KMS-11 (cell line): ENCODE data around the gene ARL4D.
"Not testable (repeated sequence)": the region's sequence is repeated elsewhere in the genome, so short reads cannot be mapped to it uniquely, and the experiment has no call there.

Experiments
- H2AFZ ChIP-seq: fragments of 200-600 bp; sonication (generic); 2 replicates; pipeline ENCODE4 v1.6.1; 2016; ENCODE audit warnings: antibody characterized with exemption, mixed run types, low read depth
- H3K27ac ChIP-seq: fragments of 200-600 bp; sonication (generic); 2 replicates; pipeline ENCODE4 v1.6.1; 2016; ENCODE audit warnings: mild to moderate bottlenecking, mixed run types
- H3K27me3 ChIP-seq: fragments of 200-600 bp; sonication (generic); 2 replicates; pipeline ENCODE4 v1.6.1; 2017; ENCODE audit warnings: mild to moderate bottlenecking, low read depth, mixed run types, moderate library complexity; ENCODE audit not compliant: insufficient read depth
- H3K36me3 ChIP-seq: fragments of 200-600 bp; sonication (generic); 2 replicates; pipeline ENCODE4 v1.6.1; 2017; ENCODE audit warnings: mild to moderate bottlenecking, mixed run types; ENCODE audit not compliant: insufficient read depth
- H3K4me1 ChIP-seq: fragments of 200-600 bp; sonication (generic); 2 replicates; pipeline ENCODE4 v1.6.1; 2016; ENCODE audit warnings: mild to moderate bottlenecking, low read depth, mixed run types; ENCODE audit not compliant: poor library complexity, severe bottlenecking
- H3K4me2 ChIP-seq: fragments of 200-600 bp; sonication (generic); 2 replicates; pipeline ENCODE4 v1.7.0; 2016; ENCODE audit warnings: mild to moderate bottlenecking, mixed run types
- H3K4me3 ChIP-seq: fragments of 200-600 bp; sonication (generic); IDR thresholded peaks from 2 replicates; pipeline ENCODE4 v1.6.1; 2017; ENCODE audit warnings: low read depth, low read length, mixed read lengths; ENCODE audit not compliant: insufficient read depth
- H3K79me2 ChIP-seq: fragments of 200-600 bp; sonication (generic); 2 replicates; pipeline ENCODE4 v1.6.1; 2016; ENCODE audit warnings: low read depth, mixed run types; ENCODE audit not compliant: insufficient read depth
- H3K9ac ChIP-seq: fragments of 200-600 bp; sonication (generic); 2 replicates; pipeline ENCODE4 v1.6.1; 2016; ENCODE audit warnings: mild to moderate bottlenecking, mixed run types
- H4K20me1 ChIP-seq: fragments of 200-600 bp; sonication (generic); 2 replicates; pipeline ENCODE4 v1.6.1; 2016; ENCODE audit warnings: mild to moderate bottlenecking, mixed run types; ENCODE audit not compliant: insufficient read depth
- TF ChIP-seq, protein P1 (sequence below): fragments of 200-600 bp; sonication (generic); conservative IDR thresholded peaks from 2 replicates; pipeline ENCODE4 v1.6.1; 2017; ENCODE audit warnings: low read depth, mild to moderate bottlenecking, antibody characterized with exemption, low read length, moderate library complexity, mixed read lengths

ARL4D gene

DNA sequence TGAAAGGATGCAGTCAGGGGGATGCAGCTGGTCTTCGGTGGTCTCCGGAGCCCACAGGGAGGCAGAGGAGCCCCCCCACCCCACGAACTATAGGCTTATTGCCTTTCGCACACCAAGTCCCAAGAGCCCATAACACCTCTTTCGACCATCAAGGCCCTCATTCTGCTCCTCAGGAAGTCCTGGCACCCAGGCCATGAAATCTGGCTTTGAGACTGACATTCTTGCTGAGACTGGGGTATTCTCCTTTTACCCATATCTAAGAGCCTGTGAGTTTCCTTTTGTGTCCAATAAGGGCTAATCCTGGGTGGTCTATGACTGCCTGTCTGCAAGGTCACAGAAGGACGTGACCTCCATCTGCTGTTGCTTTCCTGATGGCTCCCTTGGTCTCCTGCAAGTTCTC lies 6.4 kb upstream of the ARL4D start:
- Histone ChIP-seq H2AFZ (no peak overlapping the region), H3K4me1 (peaks cover 20% of the 10 kb centered on the region), H3K4me3 (no peak overlapping the region), H4K20me1 (no peaks in the 10 kb centered on the region), H3K79me2 (no peaks in the 10 kb centered on the region), H3K27me3 (no peaks in the 10 kb centered on the region), H3K4me2 (no peak overlapping the region), H3K9ac (no peak overlapping the region), H3K27ac (no peak overlapping the region), H3K36me3 (no peaks in the 10 kb centered on the region)
- TF ChIP-seq, protein P1, sequence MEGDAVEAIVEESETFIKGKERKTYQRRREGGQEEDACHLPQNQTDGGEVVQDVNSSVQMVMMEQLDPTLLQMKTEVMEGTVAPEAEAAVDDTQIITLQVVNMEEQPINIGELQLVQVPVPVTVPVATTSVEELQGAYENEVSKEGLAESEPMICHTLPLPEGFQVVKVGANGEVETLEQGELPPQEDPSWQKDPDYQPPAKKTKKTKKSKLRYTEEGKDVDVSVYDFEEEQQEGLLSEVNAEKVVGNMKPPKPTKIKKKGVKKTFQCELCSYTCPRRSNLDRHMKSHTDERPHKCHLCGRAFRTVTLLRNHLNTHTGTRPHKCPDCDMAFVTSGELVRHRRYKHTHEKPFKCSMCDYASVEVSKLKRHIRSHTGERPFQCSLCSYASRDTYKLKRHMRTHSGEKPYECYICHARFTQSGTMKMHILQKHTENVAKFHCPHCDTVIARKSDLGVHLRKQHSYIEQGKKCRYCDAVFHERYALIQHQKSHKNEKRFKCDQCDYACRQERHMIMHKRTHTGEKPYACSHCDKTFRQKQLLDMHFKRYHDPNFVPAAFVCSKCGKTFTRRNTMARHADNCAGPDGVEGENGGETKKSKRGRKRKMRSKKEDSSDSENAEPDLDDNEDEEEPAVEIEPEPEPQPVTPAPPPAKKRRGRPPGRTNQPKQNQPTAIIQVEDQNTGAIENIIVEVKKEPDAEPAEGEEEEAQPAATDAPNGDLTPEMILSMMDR: no peak

DNA sequence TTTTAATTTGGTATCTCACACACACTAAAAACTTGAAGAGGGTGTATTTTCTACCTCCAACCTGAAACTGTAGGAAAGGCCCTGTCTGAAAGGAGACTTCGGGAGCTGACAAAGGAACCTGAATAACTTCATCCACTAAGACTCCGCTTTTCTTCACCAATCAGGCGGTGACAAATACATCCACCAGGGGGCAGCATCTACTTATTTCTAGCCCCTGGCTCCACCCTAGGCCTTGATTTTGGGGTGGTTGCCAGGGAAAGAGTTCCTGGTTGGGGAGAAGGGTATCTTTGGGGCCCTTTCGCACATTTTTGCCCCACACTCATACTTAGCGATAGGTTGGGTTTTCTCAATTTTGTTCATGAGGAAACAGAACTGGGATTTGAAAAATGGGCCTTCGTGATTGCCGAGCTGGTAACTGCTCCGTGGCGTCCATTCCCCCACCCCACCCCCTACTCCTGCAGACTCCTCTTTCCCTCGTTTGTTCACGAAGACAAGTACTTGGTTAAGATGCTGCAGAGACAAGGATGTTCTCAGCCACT lies 4.8 kb upstream of the ARL4D start:
- H3K9ac ChIP-seq: no peak overlapping the region
- peak overlapping the region; percentile 53 for H2AFZ ChIP-seq
- H3K79me2 ChIP-seq: no peaks in the 10 kb centered on the region
- H3K27me3 ChIP-seq: no peaks in the 10 kb centered on the region
- H3K4me1 ChIP-seq: peaks cover 24% of the 10 kb centered on the region
- H3K4me3 ChIP-seq: no peak overlapping the region
- H3K27ac ChIP-seq: no peak overlapping the region
- TF ChIP-seq, protein P1: peak; percentile 97
- H3K4me2 ChIP-seq: peak overlapping the region; percentile 20; the same call in 1 of the 2 replicates
- no peaks in the 10 kb centered on the region for H4K20me1 ChIP-seq
- no peaks in the 10 kb centered on the region for H3K36me3 ChIP-seq

DNA sequence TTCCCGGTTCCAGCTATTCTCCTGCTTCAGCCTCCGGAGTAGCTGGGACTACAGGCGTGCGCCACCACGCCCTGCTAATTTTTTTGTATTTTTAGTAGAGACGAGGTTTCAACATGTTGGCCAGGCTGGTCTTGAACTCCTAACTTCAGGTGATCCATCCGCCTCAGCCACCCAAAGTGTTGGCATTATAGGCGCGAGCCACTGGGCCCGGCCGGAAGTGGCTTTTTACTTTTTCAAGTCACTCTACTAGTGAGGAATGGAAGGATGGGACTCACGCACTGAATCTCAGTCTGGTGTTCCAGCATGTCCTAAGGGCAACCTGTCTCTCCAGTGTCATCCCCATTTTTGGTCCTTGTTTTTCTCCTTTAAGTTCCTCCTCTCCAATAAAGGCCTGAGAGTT lies 4.1 kb upstream of the ARL4D start:
- H3K36me3 ChIP-seq, H3K79me2 ChIP-seq, H3K27me3 ChIP-seq, H3K27ac ChIP-seq, H3K4me3 ChIP-seq, H2AFZ ChIP-seq, H3K9ac ChIP-seq, H3K4me2 ChIP-seq, H4K20me1 ChIP-seq: not testable (repeated sequence)
- peaks cover 22% of the 10 kb centered on the region for H3K4me1 ChIP-seq

DNA sequence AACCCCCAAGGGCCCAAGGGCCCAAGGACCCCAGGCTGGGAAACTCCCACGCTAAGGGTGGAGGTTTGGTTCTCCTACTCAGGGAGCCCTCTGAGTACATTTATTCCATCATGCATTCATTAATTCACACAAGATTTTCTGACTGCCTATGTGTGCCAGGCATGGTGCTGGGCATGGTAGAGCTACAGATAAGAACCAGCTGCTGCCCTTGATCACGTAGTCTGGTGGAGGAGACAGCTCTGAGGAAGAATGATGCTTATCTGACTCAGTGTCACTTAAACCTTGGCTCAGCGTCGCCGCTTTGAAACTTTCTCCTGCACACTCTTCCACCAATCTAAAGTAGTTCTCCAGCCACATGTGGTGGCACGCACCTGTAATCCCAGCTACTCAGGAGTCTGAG lies 3.6 kb upstream of the ARL4D start:
- H4K20me1 ChIP-seq: no peaks in the 10 kb centered on the region
- H3K27ac ChIP-seq: no peak overlapping the region
- H3K79me2 ChIP-seq: no peaks in the 10 kb centered on the region
- no peak overlapping the region for H3K4me2 ChIP-seq
- no peak overlapping the region for H2AFZ ChIP-seq
- H3K27me3 ChIP-seq: no peaks in the 10 kb centered on the region
- H3K4me3 ChIP-seq: no peak overlapping the region
- TF ChIP-seq, protein P1: no peak
- H3K4me1 ChIP-seq: peaks cover 17% of the 10 kb centered on the region
- no peaks in the 10 kb centered on the region for H3K36me3 ChIP-seq
- H3K9ac ChIP-seq: no peak overlapping the region

DNA sequence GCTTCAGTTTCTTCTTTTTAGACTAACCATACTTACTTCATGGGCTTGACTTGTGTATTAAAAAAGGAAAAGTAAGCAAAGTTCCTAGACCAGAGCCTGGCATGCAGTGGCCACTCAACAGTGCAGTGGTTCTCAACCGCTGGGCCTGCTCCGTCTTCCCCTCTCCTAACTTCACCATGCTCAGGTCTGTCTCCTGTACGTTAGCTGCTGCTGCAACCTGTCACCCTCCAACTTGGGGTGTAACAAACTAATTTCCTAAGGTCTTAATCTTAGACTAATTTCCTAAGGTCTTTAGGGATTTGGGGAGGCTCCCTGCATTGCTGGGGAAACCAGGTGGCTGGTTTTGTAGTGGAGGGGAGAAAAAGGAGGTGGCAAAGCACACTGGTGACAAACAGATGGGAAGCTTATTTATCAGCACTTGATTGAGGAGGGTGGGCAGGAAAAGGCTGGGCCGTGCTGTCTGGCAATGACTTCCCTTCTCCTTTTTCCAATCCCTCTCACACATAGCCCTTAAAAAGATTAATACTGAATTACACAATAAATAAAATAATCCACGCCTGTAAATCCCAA lies 2.2 kb upstream of the ARL4D start:
- Histone ChIP-seq H3K4me3 (no peak overlapping the region), H3K4me1 (peaks cover 17% of the 10 kb centered on the region), H3K4me2 (no peak overlapping the region), H4K20me1 (no peaks in the 10 kb centered on the region), H3K36me3 (no peaks in the 10 kb centered on the region), H3K9ac (no peak overlapping the region), H3K27me3 (no peaks in the 10 kb centered on the region), H3K79me2 (no peaks in the 10 kb centered on the region), H2AFZ (no peak overlapping the region), H3K27ac (no peak overlapping the region)
- TF ChIP-seq, protein P1: no peak
